Right lobe of liver (tissue), 4 donors: ENCODE results near the gene TWF2.

ENCODE experiments used
- POLR2A ChIP-seq: fragments of 450-650 bp; IDR thresholded peaks from one replicate; pipeline ENCODE4 v1.6.1; 2017; ENCODE audit warnings: antibody characterized with exemption, mild to moderate bottlenecking
- TF ChIP-seq, protein P1 (sequence below), 4 donors: fragments of 200-600 bp in 3 of 4; fragments of 450-650 bp in 1 of 4; IDR thresholded peaks; one replicate each; pipeline versions ENCODE4 v1.5.1 to v1.8.0; 2016 to 2022; ENCODE audit warnings: antibody characterized with exemption in 4 of 4, mild to moderate bottlenecking in 2 of 4
- donor health status: DM: no; HTN: no; CAD: no.
- donor health status: DM: no; HTN: no; CAD: no.
- donor health status: DM: no; HTN: yes; CAD: no.

DNA sequence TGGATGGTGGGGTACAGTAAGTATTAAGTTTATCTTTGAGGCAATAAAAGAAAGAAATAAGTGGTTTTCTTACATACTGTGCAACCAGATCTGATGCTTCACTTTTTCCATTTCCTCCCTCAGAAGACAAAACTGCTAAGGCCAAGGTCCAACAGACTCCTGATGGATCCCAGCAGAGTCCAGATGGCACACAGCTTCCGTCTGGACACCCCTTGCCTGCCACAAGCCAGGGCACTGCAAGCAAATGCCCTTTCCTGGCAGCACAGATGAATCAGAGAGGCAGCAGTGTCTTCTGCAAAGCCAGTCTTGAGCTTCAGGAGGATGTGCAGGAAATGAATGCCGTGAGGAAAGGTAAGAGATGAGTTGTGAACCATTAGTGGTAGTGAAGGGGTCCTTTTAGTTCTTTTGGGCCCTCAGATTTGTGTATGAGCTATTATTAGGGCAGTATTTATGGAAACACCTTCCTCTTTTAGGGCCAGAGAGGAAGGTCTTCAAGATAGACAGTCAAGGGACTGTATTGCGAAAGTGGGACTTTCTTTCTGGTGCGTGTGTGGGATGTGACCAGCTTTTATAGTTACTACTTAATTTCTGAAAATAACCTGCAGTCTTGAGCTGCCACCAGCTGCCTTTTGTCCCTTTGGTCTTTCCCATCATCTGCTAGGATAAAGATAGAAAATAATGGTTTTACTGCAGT is 36.4 kb downstream of the TWF2 start:
- TF ChIP-seq, protein P1, sequence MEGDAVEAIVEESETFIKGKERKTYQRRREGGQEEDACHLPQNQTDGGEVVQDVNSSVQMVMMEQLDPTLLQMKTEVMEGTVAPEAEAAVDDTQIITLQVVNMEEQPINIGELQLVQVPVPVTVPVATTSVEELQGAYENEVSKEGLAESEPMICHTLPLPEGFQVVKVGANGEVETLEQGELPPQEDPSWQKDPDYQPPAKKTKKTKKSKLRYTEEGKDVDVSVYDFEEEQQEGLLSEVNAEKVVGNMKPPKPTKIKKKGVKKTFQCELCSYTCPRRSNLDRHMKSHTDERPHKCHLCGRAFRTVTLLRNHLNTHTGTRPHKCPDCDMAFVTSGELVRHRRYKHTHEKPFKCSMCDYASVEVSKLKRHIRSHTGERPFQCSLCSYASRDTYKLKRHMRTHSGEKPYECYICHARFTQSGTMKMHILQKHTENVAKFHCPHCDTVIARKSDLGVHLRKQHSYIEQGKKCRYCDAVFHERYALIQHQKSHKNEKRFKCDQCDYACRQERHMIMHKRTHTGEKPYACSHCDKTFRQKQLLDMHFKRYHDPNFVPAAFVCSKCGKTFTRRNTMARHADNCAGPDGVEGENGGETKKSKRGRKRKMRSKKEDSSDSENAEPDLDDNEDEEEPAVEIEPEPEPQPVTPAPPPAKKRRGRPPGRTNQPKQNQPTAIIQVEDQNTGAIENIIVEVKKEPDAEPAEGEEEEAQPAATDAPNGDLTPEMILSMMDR (IDR thresholded peaks at IDR 0.05): no peak
- TF ChIP-seq POLR2A: no peak
